HG02943 (cell line): ENCODE data around the gene B4GALT5.
"Not testable (repeated sequence)": the region's sequence is repeated elsewhere in the genome, so short reads cannot be mapped to it uniquely, and the experiment has no call there.

Source experiments
- ATAC-seq: cut with Tn5 transposase; IDR thresholded peaks from one replicate; pipeline ENCODE4 v1.9.1; 2021; ENCODE audit warnings: mild to moderate bottlenecking, low read depth, moderate library complexity; ENCODE audit not compliant: unreplicated experiment

The B4GALT5 gene

DNA sequence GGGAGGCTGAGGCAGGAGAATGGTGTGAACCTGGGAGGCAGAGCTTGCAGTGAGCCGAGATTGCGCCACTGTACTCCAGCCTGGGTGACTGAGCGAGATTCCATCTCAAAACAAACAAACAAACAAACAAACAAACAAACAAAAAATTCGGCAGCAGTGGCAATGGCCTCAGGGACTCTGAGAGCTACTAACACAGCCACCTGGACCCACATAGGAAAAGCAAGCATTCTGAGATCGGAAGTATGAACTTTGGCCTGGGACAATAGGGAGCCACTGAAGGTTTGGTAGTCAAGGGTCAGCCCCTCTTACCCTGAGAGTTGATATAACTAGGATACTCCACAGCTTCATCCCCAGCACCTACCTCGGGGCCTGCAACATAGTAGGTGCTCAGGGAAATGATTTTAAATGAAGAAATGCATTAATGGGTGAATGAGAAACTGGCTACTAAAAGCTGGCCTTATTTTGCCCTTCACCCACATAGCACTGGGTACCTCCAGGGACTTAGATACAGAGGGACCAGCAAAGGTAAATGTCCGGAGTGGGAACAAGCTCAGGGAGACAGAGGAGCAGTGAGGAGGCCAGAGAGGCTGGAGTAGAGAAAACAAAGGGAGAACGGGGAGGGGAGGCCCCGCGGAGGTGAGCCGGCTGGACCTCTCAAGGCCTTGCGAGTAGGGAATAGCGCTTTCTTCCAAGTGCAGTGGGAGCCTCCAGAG is 99.2 kb downstream of the B4GALT5 start:
- ATAC-seq, result no peak

DNA sequence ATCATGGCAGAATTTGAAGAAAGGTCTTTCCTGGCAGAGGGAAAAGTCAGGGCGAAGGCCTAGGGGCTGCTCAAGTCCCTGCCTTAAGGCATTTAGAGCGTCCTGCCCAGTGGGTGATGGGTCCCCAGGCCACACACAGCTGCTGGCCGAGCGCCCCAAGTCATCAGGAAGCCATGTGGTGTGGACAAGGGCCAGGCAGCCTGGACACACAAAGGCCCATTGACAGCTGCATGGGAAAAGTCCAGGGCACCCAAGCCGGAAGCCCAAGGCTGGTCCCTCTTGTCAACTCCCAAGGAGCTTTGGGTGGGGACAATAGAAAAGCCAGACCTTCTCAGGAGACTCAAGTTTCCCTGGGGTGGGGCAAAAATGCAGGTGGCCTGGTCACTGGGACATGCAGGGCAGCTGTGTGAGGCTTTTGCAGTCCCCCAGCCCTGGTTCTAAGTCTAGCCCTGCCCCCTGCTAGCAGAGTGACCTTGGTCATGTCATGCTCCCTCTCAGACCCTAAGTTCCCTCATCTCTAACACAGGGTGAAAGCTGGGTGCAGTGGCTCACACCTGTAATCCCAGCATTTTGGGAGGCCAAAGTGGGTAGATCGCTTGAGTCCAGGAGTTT is 101.4 kb downstream of the B4GALT5 start:
- ATAC-seq, result no peak

DNA sequence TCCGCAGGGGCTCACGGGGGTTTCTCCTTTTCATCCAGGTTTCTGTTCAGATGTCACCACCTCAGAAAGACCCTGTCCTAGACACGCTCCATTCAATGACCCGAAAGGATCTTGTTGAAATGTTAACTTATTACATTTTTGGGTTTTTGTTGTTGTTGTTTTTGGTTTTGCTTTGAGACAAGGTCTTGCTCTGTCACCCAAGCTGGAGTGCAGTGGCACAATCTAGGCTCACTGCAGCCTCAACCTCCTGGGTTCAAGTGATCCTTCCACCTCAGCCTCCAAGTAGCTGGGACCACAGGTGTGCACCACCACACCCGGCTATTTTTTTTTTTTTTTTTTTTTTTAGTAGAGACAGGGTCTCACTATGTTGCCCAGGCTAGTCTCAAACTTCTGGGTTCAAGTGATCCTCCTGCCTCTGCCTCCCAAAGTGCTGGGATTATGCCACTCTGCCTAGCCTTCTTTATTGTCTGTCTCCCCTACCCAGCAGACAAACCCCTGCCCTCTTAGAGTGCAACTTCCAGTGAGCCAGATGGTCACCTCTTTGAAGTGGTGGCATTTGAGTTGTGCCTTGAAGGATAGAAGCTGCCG is 102.0 kb downstream of the B4GALT5 start:
- ATAC-seq, result not testable (repeated sequence)

DNA sequence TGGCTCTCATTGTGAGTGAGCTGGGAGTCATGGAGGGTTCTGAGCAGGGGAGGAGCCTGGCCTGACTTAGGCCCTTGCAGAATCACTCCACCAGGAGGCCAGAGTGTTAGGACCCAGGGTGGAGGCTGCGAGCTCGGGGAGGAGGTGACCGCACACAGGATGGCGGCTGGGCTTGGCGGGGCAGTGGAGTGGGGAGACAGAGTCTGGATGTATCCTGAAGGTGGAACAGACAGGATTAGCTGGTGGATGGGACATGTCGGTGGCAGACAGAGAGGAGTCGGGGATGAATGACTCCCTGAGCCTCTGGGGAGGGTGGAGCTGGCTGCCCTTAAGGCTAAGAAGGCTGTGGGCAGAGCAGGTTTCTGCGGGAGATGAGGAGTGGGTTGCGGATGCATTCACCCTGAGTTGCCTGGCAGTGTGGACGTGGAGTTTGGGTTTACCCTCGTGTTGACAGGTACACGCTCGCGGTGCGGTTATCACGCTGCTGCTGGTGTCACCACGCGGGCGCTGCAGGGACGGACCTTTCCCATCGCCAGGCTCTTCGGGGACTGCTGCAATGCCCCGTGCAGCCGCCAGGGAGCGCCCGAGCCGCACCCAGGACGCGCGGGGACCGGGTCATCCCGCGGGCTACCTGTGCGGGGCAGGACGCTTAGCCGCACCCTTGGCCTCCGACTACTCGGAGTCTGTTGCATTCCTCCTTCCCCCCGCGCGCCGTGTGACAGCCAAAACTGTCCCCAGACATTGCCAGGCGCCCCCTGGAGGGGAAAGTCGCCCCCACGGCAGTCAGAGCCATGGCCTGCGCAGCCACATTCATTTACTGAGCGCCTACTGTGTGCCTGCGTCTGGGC is 102.8 kb downstream of the B4GALT5 start:
- no peak for ATAC-seq

DNA sequence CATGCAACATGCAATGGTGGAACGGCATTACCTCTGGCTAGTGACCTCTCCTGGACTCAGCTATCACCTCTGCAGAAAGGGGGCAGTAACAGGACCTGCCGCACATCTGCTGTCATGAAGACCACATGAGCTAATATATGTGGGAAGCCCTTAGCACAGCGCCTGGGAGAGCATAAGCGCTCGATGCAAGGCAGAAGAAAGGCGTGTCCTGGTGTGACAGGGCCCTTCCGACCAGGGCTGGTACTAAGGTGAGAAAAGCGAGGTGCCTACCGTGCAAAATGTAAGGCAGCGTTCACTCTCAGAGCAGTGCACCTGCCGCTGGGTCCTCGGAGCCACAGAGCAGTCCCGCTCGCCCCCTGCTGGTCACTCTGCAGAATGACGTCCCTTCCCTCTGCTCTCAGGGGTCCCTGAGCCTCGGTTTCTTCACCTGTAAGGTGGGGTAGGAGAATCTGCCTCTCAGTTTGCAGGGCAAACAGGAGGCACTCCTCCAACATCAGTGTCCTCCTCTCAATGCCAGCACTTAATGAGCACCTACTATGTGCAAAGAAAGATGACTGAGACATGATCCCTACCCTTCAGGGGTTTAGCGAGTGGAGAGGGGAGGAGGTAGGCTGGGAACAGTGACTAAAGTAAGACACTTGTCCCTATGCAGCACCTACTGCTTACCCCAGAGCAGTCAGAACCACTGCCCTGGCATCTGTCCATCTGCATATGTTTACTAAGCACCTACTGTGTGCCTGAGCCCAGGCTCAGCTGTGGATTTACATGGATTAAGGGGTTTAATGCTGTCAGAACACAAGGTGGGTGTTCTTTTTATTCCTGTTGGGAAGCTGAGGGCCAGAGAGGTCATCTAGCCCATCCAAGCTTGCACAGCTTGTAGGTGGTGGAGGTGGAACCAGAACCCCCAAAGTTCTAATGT is 104.7 kb downstream of the B4GALT5 start:
- no peak for ATAC-seq

DNA sequence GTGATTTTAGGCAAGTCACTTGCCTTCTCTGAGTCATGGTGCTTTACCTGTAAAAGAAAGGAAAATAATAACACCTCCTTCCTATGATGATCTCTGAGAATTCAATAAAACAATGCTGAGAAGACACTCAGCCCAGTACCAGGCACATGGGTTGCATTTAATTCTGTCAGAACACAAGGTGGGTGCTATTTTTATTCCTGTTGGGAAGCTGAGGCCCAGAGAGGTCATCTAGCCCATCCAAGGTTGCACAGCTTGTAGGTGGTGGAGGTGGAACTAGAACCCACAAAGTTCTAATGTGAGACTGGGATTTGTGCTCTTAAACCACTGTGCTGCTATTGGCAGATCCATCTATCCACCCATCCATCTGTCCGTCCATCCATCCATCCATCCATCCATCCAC is 106.1 kb downstream of the B4GALT5 start:
- ATAC-seq, result no peak

DNA sequence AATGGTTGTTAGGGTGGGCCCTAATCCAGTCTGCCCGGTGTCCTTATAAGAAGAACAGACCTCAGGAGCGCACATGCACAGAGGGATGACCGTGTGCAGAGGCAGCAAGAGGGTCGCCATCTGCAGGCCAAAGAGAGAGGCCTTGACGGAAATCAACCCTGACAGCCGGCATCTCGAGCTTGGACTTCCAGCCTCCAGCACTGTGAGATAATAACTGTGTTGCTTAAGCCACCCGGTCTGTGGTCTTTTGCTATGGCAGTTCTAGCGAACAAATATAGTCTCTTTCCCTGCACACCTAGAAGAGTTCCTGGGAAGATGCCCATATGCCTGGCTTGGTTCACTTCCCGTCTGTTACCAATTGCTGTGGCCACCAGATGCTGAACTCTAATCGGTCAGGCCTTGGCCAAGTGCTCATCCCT is 110.5 kb downstream of the B4GALT5 start:
- no peak for ATAC-seq

DNA sequence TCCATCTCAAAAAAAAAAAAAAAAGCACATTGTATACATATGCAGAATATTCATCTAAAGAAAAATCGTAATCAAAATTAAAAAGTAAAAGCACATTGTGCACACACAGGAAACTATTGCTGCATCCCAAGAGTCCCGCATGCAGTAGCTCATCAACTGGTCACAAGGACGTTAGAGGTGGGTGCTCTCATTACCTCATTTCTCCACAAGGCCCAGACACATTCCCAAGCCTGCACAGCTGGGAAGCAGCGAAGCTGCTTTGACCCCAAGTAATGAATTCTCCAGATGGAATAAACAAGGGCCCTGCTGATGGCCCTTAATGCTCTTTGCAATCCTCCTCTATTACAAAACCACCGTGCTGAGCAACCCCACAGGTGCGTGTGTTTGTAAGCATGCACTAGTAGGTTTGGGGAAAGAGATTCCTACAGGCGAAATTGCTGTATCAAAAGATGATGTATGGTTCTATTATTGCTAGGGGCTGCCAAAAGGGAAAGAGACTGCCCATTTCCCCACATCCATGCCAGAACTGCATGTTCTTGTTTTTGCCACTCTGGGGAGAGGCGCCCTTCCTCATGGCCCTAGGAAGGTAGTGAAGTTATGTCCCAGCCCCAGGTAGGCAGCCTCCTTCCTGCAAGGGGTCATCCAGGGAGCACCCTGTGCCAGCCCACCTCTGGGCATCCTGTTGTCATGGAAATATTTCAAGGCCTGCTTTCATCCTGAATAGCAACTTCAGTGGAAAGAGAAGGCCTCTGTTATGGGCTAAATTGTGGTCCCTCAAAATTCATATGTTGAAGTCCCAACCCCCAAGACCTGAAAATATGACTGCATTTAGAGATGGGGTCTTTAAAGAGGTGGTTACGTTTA is 111.1 kb downstream of the B4GALT5 start:
- ATAC-seq, result no peak

DNA sequence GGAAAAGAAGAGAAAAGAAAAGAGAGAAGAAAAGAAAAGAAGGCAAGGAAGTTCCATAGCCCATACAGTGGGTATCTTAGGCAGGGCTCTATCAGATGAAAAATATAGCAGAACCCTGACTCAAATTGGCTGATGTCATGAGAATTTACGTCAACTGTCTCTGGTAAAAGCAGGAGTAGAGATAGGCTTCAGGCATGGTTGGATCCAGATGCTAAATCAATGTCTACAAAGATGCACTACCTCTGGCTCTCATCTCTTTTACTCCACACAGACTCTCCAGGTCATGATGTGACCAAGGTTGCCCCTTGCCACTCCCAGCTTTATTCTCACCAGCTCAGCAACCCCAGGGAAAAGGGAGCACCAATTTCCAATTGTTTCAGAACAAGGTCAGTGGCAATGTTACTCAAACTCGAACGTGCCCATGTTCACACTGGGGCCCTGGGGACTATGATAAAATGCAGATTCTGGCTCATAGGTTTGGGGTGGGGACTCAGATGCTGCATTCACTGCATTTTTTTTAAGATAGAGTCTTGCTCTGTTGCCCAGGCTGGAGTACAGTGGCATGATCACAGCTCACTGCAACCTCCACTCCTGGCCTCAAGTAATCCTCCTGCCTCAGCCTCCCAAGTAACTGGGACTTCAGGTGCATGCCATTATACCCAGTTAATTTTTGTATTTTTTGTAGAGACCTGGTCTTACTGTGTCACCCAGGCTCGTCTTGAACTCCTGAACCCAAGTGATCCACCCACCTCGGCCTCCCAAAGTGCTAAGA is 112.3 kb downstream of the B4GALT5 start:
- no peak for ATAC-seq

DNA sequence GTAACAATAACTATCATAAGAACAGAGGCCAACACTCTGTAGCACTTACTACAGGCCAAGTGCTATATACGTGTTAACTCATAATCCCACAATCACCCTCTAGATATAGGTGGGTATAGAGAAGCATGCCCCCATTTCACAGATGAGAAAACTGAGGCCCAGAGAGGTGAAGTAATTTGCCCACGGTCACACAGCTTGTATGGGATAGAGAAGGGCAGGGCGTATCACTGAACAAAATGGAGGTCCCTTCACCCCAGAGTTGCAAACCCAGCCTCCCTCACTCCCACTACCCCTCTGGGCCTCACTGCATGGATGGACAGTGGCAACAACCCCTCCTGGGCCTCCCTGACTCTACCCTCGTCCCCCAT is 113.9 kb downstream of the B4GALT5 start:
- no peak for ATAC-seq

DNA sequence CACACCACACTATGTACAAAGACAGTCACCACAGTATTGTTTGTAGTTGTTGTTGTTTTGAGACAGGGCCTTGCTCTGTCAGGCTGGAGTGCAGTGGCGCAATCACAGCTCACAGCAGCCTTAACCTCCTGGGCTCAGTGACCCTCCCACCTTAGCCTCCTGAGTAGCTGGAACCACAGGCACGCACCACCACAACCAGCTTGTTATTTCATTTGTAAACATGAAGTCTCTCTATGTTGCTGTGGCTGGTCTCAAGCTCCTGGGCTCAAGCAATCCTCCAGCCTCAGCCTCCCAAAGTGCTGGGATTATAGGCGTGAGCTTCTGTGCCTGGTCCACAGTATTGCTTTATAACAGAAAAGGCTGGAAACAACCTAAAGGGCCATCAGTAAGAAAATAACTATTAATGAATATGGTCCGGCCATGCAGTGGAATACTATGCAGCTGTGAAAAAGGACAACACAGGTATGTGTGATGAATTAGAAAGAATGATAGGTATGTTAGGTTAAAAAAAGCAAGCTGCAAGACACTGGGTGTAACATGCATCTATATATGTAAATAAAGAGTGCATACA is 115.8 kb downstream of the B4GALT5 start:
- no peak for ATAC-seq

DNA sequence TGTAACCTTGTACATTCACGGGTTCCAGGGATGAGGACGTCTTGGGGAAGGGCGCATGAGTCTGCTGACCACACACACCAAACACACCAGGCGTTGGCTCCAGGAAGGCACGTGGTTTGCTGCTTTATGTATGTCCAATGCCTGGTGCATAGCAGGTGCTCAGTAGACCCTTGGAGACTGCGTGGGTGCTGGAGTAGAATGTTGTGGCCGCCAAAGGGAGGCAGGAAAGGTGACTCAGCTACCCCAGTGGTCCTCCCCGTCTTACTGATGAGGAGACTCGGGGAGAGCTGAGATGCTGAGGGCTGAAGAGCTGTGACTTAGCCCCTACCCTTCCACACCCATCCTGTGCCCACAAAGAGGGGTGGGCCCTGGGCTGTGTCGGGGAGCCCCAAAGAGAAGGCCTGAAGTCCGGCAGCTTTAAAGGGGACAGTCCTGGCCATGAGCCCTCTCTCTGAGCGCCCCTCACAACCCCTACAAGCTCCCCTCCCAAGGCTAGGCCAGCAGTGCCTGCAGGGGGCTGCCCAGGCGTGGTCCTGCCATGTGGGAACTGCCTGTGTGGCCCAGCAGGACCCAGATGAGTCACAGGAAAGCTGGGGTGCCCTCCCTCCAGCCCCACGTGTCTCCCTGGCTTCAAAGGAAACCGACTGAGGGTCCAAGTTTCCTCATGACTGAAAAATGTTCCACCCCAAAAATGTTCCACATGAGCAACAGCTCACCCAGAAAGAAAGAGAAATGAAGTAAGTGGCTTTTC is 117.7 kb downstream of the B4GALT5 start:
- ATAC-seq, result no peak

DNA sequence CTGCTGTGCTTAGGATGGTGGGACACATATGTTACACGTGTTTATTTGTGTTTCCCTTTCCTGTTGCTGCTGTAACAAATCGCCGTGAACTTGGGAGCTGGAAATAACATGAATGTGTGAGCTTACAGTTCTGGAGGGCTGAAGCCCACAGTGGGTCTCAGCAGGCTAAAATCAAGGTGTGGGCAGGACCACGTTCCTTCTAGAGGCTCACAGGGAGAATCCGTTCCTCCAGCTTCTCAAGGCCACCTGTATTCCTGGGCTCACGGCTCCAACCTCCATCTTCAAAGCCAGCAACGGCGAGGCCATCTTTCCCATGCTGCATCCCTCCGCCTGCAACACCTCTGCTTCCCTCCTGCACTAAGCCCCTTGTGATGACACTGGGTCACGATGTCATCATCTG is 118.3 kb downstream of the B4GALT5 start:
- ATAC-seq, result no peak

DNA sequence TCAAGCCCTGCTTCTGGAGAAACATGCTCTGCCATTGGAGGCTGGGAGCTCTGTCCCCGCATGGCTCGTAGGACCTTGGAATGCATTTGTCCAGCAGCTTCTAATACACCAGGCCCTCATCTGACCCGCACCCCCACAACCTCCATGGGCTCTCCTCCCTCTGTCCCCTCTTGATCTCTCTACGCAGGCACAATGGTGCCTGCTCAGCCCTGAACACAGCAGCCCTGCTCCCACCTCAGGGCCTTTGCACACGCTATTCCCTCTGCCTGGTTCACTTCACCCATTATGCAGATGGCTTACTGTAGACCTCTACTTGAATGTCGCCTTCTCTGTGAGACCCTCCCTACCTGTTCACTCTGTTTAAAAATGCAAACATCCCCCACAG is 118.8 kb downstream of the B4GALT5 start:
- ATAC-seq, result no peak

DNA sequence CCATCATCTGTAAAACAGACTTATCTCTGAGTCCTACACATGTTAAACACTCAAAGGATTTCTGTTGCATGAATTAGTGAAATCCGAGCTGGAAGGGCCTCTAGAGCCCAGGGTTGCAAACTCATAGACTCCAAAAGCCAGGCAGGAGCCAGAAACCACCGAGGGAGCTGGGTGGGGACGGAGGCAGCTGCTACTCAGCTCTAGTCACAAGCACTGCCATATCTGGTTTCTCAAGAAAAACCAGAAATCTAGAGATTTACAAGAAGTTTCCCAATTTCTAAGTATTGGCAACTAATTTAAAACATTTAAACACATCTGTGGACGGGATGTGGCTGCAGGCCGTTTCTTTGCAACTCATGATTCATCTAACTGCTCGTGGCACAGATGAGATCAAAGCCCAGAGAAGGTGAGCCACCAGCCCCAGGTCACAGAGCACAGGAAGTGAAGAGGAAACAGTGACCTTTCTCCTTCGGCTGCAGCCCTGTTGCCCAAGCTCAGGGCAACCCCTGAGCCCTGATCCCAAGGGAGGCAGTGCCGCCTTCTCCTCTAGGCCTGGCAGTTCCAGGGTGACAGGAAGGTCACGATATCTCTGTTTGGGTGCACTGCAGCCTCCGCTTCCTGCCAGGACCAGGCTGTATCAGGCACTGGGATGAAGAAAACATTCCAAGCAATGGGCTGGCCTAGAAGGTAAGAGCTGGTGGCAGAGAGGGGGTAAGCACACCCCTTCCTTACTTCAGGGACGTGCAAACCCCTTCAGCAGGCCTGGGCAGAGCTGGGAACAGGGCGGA is 119.3 kb downstream of the B4GALT5 start:
- no peak for ATAC-seq

DNA sequence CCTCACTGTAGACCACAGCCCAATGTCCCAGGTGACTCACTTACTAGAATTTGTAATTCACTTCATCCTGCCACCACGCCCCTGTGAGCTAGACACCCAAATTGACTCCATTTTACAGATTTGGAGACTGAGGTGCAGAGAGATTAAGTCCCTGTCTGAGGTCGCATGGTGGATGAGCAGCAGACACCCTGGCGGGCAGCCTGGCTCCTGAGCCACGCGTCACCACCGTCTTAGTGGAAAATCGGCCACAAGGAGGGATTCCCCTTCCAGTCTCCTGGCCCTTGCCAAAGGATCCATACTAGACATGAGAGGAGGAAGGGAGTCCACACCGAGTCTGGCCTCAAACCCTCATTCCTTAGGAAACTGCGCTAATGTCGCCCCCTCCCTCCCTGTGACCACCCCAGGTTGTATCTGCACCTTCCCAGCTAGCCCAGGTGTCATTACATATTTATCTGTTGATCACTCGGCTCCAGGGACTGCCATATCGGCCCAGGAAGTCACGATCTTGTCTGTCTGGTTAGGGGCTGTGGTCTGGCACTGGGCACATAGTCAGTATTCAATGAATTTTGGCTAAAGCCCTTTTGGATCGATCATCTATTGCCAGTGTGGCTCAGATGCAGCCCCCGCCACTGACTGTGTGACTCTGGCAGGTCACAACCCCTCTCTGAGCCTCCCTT is 120.1 kb downstream of the B4GALT5 start:
- no peak for ATAC-seq
